Common myeloid progenitor, CD34-positive (primary cell): ENCODE results near the gene SYPL1.
A peak's percentile ranks its signal among the peaks of the same experiment; 100 is the strongest.

Source experiments
- CTCF ChIA-PET: fragments of 350-600 bp; sonication (Branson Sonifier 250); formaldehyde crosslinking; loops from one replicate; lab custom pipeline; 2021; ENCODE audit warnings: antibody characterized with exemption; lab: Charles Lee
- POLR2A ChIA-PET: fragments of 350-600 bp; sonication (Branson Sonifier 250); formaldehyde crosslinking; loops from one replicate; lab custom pipeline; 2021; ENCODE audit warnings: antibody characterized with exemption; lab: Charles Lee
- DNase-seq, 3 donors: peaks; one replicate each; pipeline versions ENCODE4 v3.0.0 to v3.0.0-alpha.2; 2013
- H3K27ac ChIP-seq, 2 experiments: 1 replicate in 1 of 2; 2 replicates in 1 of 2; pipeline ENCODE4 v1.7.0; 2013; ENCODE audit warnings: inconsistent platforms in 2 of 2, low read length in 2 of 2, mild to moderate bottlenecking in 2 of 2, low read depth in 1 of 2, moderate library complexity in 1 of 2; ENCODE audit not compliant: severe bottlenecking in 2 of 2, insufficient read depth in 1 of 2, poor library complexity in 1 of 2
- H3K27me3 ChIP-seq, 5 experiments: replicated peaks in 2 of 5; 1 replicate in 3 of 5; 2 replicates in 2 of 5; pipeline versions ENCODE4 v1.6.1 to v1.7.0; 2013; ENCODE audit warnings: low read length in 4 of 5, mild to moderate bottlenecking in 2 of 5, moderate library complexity in 2 of 5, inconsistent platforms in 1 of 5; ENCODE audit not compliant: insufficient read depth in 5 of 5, control insufficient read depth in 4 of 5
- H3K36me3 ChIP-seq, 4 experiments: 1 replicate in 2 of 4; 2 replicates in 2 of 4; pipeline versions ENCODE4 v1.6.1 to v1.7.0; 2013; ENCODE audit warnings: low read length in 3 of 4, control low read depth in 1 of 4, mild to moderate bottlenecking in 1 of 4; ENCODE audit not compliant: control insufficient read depth in 4 of 4, insufficient read depth in 4 of 4
- H3K4me1 ChIP-seq, 4 experiments: 1 replicate in 3 of 4; 2 replicates in 1 of 4; pipeline versions ENCODE4 v1.6.1 to v1.7.1; 2013; ENCODE audit warnings: low read length in 3 of 4, mild to moderate bottlenecking in 3 of 4, control low read depth in 1 of 4, inconsistent platforms in 1 of 4, moderate library complexity in 1 of 4; ENCODE audit not compliant: control insufficient read depth in 4 of 4, insufficient read depth in 4 of 4; ENCODE audit errors: control extremely low read depth in 1 of 4
- H3K4me3 ChIP-seq, 7 experiments: 1 replicate in 4 of 7; 2 replicates in 3 of 7; pipeline versions ENCODE4 v1.5.1 to v1.7.0; 2013; ENCODE audit warnings: mild to moderate bottlenecking in 7 of 7, low read length in 6 of 7, moderate library complexity in 6 of 7, inconsistent platforms in 2 of 7, low read depth in 2 of 7, control low read depth in 1 of 7; ENCODE audit not compliant: insufficient read depth in 4 of 7, control insufficient read depth in 1 of 7; ENCODE audit errors: extremely low read depth in 1 of 7
- H3K9me3 ChIP-seq, 5 experiments: 1 replicate in 4 of 5; 2 replicates in 1 of 5; pipeline versions ENCODE4 v1.6.1 to v1.7.1; 2013; ENCODE audit warnings: low read length in 4 of 5, mild to moderate bottlenecking in 2 of 5, inconsistent platforms in 1 of 5, low read depth in 1 of 5, moderate library complexity in 1 of 5; ENCODE audit not compliant: control insufficient read depth in 4 of 5, insufficient read depth in 2 of 5; ENCODE audit errors: control extremely low read depth in 1 of 5
- WGBS: methylation state at CpG from one replicate; pipeline ENCODE4 v1.1.5; 2013; ENCODE audit not compliant: insufficient coverage; 5-methylcytosine and 5-hydroxymethylcytosine counted together

Gene SYPL1

GRCh38 chr7:106045139-106045538, 67.0 kb downstream of the SYPL1 start:
- no peaks in the 10 kb centered on the region for H3K36me3 ChIP-seq
- peaks cover 0 to 16% (median 10%) of the 10 kb centered on the region in 5 experiments for H3K27me3 ChIP-seq
- 100% methylated on average over 1 of the region's 2 CpGs for WGBS
- no peak overlapping the region for H3K4me3 ChIP-seq
- no peak overlapping the region for H3K27ac ChIP-seq
- H3K4me1 ChIP-seq, result peaks cover 0 to 5% (median 4%) of the 10 kb centered on the region in 4 experiments
- DNase-seq, result no peak
- no peaks in the 10 kb centered on the region for H3K9me3 ChIP-seq
- POLR2A ChIA-PET, result no interaction called here
- CTCF ChIA-PET, result interaction anchor here (1.2 to 6.3 kb wide), 6 partner anchors 16 to 393 kb away, joined by 3 to 62 read pairs (median 6); no protein-coding TSS in a partner anchor

GRCh38 chr7:106042196-106042611, 69.9 kb downstream of the SYPL1 start:
- peaks cover 0 to 5% (median 4%) of the 10 kb centered on the region in 4 experiments for H3K4me1 ChIP-seq
- no peak overlapping the region for H3K4me3 ChIP-seq
- POLR2A ChIA-PET, result no interaction called here
- WGBS, result 100% methylated on average over 1 of the region's 4 CpGs
- H3K36me3 ChIP-seq, result no peaks in the 10 kb centered on the region
- DNase-seq, result no peak
- H3K27ac ChIP-seq, result no peak overlapping the region
- no peaks in the 10 kb centered on the region for H3K9me3 ChIP-seq
- peaks cover 0 to 20% (median 16%) of the 10 kb centered on the region in 5 experiments for H3K27me3 ChIP-seq
- CTCF ChIA-PET, result interaction anchor here (0.7 to 5.8 kb wide), 29 partner anchors 8 to 390 kb away, joined by 3 to 53 read pairs (median 4); no protein-coding TSS in a partner anchor

- Histone ChIP-seq H3K9me3 (no peaks in the 10 kb centered on the region), H3K4me1 (peaks cover 0 to 5% (median 4%) of the 10 kb centered on the region in 4 experiments), H3K4me3 (no peak overlapping the region), H3K27me3 (peaks cover 0 to 26% (median 16%) of the 10 kb centered on the region in 5 experiments), H3K36me3 (no peaks in the 10 kb centered on the region), H3K27ac (no peak overlapping the region)
- peak; percentile 54 to 69 (median 68) for DNase-seq
- CTCF ChIA-PET, result interaction anchor here (0.8 to 5.8 kb wide), 19 partner anchors 8 to 640 kb away, joined by 3 to 53 read pairs (median 5); no protein-coding TSS in a partner anchor
- 43% methylated on average over 5 of the region's 6 CpGs for WGBS
- POLR2A ChIA-PET, result no interaction called here
Observed at GRCh38 chr7:106041140-106041717, 70.9 kb downstream of the SYPL1 start.
